KG1 (cell line): ENCODE results near the gene FBXO44.

Experiments used
- DNase-seq: peaks from one replicate; lab custom pipeline; 2025; lab: John Stamatoyannopoulos, UW

The FBXO44 gene

GRCh38 chr1:11659748-11660147 is 5.1 kb downstream of the FBXO44 start:
- no peak for DNase-seq

GRCh38 chr1:11661103-11661502 is 6.4 kb downstream of the FBXO44 start:
- DNase-seq, result no peak

GRCh38 chr1:11664336-11665065 is 9.8 kb downstream of the FBXO44 start:
- DNase-seq, result no peak

DNA sequence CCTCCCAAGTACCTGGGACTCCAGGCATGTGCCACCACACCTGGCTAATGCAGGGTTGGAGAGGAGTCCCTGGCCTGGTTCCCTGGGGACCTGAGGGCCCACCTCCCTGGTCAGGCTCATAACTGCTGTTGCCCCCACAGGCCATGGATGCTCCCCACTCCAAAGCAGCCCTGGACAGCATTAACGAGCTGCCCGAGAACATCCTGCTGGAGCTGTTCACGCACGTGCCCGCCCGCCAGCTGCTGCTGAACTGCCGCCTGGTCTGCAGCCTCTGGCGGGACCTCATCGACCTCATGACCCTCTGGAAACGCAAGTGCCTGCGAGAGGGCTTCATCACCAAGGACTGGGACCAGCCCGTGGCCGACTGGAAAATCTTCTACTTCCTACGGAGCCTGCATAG is 13.8 kb downstream of the FBXO44 start:
- no peak for DNase-seq

- DNase-seq, result no peak
These were observed 16.1 kb downstream of the FBXO44 start for GRCh38 chr1:11670747-11671146.

DNA sequence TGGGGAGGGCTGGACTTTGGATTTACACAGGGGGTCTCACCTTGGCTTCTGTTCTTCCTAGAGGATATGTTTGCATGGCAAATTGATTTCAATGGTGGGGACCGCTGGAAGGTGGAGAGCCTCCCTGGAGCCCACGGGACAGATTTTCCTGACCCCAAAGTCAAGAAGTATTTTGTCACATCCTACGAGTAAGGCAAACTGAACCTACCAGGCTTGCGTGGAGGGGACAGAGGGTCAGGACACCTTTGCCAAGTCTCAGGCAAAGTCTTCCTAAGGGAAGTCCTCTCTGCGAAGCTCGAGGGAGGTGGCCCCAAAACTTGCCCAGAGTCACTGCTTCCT is 16.5 kb downstream of the FBXO44 start:
- no peak for DNase-seq

DNA sequence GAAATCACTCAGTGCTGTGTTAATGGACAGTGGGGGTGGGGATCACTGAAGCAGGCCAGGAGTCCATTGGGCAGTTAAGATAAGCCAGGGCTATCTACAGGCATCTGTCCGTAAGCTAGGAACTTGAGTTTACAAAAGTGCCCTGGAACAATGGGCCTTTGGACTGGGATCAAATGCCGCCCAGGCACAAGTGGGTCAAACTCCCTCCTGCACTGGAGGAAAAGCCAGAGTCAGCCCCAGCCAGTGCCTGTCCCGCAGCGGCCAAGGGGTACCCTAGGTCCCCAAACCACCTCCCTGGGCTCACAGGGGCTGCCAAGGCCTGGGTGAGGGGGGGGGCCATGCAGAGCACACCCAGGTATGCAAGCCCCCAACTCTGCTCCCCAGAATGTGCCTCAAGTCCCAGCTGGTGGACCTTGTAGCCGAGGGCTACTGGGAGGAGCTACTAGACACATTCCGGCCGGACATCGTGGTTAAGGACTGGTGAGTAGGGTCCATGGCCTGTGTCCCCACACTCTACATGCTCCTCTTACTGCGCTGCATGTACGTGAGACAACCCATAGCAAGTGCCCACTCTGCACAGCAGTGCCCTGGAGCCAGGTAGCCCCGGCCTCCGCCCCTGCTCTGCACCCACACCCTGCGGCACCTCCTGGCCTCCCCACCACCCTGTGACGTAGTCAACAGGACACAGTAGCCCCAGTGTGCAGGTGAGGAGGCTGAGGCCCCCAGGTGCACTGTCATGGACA is 17.0 kb downstream of the FBXO44 start:
- DNase-seq, result no peak

DNA sequence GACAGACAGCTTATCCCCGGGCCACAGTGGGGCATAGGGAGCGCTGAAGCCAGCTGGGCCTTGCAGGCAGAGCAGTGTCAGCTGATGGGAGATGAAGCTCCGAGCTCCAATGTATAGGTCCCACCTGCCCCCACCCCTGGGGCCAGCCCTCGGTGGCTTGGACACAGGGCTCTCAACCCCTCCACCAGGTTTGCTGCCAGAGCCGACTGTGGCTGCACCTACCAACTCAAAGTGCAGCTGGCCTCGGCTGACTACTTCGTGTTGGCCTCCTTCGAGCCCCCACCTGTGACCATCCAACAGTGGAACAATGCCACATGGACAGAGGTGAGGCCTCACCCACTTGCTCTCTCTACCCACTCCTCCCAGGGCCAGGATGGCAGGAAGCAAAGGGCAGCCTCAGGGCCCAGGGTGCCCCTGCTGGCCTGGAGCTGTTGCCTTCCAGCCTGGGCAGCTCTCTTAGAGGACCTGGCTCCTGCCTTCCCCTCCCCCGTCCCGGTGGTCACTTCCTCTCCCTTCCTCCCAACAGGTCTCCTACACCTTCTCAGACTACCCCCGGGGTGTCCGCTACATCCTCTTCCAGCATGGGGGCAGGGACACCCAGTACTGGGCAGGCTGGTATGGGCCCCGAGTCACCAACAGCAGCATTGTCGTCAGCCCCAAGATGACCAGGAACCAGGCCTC is 18.6 kb downstream of the FBXO44 start:
- no peak for DNase-seq

- DNase-seq, result no peak
These were observed 19.8 kb downstream of the FBXO44 start for GRCh38 chr1:11674488-11674887.

DNA sequence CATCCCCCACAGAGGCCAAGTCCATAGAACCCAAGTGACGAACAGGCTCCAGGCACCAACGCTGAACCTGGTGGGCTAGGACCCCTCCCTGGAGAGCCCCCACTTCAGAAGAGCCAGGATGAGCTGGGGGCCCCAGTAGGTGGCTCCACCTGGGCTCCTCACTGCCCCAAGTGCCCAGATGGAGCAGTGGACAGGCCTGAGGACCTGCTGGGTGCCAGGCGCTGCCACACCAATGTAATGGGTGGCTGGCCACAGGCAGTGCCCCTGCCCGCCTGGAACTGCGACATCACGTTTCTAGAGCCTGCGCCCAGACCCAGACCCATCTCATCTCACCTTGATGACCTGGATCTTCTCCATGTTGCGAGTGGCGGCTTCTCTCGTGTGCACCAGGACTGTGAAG is 20.6 kb downstream of the FBXO44 start:
- DNase-seq, result no peak

GRCh38 chr1:11676386-11677103 is 21.9 kb downstream of the FBXO44 start:
- DNase-seq, result no peak

DNA sequence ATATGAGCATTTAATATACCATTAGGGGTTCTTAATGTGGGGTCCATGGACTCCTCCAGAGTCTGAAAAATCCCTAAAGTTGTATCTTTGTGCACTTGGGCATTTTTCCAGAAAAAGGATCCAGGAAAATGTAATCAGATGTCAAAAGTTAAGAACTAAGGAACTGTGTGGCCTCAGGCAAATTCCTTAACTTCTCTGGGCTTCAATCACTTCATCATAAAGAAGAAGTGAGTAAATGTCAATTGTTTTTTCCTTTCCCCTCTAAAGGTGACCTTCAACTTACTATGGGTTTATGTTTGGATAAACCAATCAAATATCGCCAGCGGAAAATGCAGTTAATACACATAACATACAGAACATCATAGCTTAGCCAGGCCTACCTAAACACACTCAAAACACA is 23.8 kb downstream of the FBXO44 start:
- no peak for DNase-seq

GRCh38 chr1:11680270-11681070 is 25.8 kb downstream of the FBXO44 start:
- no peak for DNase-seq

GRCh38 chr1:11681071-11681771 is 26.5 kb downstream of the FBXO44 start, which contains the start of gene MAD2L2:
MAD2L2 (minus strand) TSS chr1:11681148; CDS start chr1:11680601, 547 bp downstream.
- peak; percentile 77 for DNase-seq

DNA sequence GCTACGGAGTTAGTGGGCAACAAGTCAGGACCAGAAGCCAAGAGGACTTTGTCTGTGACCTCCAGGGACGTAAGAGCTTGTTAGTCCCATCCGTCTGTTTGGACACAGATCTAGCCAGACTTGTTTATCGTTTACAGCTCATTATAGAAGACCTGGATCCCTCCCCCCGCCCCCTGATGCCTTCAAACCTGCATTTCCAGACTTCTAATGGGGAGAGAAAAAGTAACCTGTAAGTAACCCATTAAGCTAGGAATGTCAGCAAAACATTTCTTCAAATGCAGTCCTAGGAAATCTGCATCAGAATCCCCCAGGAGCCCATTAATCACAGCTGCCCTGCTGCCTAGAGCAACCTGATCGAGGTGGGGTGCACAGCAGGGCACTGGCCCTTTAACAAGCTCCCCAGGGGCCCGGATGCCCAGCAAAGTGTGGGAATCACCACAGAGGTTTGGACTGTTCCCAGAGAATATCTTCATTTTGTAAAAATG is 27.7 kb downstream of the FBXO44 start:
- DNase-seq, result no peak

DNA sequence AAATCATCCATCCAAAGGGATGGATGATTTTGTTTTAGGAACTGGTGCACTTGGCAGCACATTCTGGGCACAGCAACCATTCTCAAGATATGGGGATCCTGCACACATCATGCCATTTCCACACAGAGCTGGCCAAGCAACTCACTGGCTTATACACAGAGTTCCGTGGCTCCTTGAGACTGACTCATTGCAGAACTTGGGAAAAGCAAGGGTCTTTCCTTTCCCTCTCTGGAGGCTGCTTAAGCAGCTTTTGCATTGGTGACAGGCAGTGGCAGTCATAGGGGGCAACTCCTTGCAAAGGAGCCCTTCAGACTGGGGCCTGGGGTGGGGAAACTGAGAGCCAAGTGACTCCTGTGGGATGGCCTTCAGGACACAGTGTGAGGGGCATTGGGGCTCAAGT is 28.1 kb downstream of the FBXO44 start:
- no peak for DNase-seq

DNA sequence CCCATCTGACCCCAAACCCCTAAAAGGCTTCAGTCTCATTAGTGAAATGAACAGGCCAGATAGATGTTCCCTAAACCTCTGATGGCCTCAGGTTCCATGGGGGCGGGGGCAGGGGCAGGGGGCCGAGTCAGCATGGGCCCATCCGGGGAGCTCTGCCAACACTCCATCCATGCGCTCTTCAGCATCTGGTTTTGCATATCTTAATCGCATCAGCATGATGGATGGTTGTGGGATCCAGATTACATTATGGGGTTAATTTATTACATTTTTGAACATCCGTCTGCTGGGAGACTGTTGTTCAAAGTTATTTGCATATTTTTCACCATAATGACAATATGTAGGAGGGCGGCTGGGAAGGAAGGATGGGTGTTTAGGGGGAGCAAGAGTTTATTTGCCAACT is 29.4 kb downstream of the FBXO44 start:
- DNase-seq, result no peak

- no peak for DNase-seq
These were observed 30.6 kb downstream of the FBXO44 start for GRCh38 chr1:11685210-11685752.

DNA sequence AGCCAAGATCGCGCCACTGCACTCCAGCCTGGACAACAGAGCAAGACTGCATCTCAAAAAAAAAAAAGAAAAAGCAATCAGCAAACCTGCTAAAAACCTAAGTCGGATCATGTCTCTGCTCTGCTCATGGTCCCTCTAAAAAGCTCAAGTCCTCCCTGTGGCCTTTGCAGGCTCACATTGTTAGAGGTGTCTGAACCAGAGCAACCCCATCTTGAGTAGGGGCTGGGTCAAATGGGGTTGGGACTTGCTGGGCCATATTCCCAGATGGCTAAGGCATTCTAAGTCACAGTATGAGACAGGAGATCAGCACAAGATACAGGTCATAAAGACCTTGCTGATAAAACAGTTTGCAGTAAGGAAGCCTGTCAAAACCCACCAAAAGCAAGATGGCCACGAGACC is 33.8 kb downstream of the FBXO44 start:
- no peak for DNase-seq
